Measurements from ENCODE around the gene GLT1D1. TPM values are rescaled to one million over a fixed set of nuclear protein-coding genes. Genes with fewer than 3 reads are reported as not detected.

Gene GLT1D1
- total and polyA plus RNA-seq, 12 donors = 0.07 to 0.50 (median 0.33) TPM; not detected in 4

GRCh38 chr12:128970941-128971340 is 117.7 kb downstream of the GLT1D1 start:
- Histone ChIP-seq H3K4me3 (no peak overlapping the region), H3K27ac (no peak overlapping the region), H3K27me3 (peaks cover 5% of the 10 kb centered on the region), H3K9me3 (replicated peaks in 1 of 3) (no peaks in the 10 kb centered on the region), H3K36me3 (replicated peaks in 1 of 2) (no peaks in the 10 kb centered on the region), H3K4me1 (replicated peaks in 1 of 2) (no peaks in the 10 kb centered on the region)
- 73 to 85% (median 79%) methylated on average over 13 of the region's 13 CpGs for WGBS, 4 donors
- TF ChIP-seq, protein P1, sequence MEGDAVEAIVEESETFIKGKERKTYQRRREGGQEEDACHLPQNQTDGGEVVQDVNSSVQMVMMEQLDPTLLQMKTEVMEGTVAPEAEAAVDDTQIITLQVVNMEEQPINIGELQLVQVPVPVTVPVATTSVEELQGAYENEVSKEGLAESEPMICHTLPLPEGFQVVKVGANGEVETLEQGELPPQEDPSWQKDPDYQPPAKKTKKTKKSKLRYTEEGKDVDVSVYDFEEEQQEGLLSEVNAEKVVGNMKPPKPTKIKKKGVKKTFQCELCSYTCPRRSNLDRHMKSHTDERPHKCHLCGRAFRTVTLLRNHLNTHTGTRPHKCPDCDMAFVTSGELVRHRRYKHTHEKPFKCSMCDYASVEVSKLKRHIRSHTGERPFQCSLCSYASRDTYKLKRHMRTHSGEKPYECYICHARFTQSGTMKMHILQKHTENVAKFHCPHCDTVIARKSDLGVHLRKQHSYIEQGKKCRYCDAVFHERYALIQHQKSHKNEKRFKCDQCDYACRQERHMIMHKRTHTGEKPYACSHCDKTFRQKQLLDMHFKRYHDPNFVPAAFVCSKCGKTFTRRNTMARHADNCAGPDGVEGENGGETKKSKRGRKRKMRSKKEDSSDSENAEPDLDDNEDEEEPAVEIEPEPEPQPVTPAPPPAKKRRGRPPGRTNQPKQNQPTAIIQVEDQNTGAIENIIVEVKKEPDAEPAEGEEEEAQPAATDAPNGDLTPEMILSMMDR (IDR thresholded peaks at IDR 0.05) = no peak
- no peak for TF ChIP-seq POLR2A (IDR thresholded peaks at IDR 0.05)
- DNase-seq = no peak
- intact Hi-C loops (cut with DNase I) = no loop called here

DNA sequence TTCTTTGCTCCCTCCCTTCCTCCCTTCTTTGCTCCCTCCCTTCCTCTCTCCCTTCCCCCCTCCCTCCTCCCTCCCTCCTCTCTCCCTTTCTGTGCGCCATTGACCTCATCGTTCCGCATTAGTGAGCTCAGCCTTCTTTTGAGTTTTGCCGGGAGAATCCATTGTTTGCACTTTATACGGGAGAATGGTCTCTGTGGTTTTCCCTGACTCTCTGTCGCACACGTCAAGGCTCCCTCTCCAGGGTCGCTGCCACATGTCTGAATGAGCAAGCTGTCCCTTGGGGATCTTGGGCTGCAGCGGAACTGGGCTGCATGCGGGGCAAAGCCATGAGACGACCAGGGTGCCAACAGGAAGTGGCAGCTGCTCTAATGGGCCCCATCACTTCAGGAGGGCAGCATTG is 118.5 kb downstream of the GLT1D1 start:
- TF ChIP-seq POLR2A (IDR thresholded peaks at IDR 0.05) = no peak
- TF ChIP-seq, protein P1 (IDR thresholded peaks at IDR 0.05) = no peak
- no peak overlapping the region for H3K4me3 ChIP-seq
- H3K27me3 ChIP-seq = peaks cover 5% of the 10 kb centered on the region
- no peaks in the 10 kb centered on the region for H3K4me1 ChIP-seq (replicated peaks in 1 of 2)
- no peak overlapping the region for H3K27ac ChIP-seq
- no peaks in the 10 kb centered on the region for H3K36me3 ChIP-seq (replicated peaks in 1 of 2)
- no peaks in the 10 kb centered on the region for H3K9me3 ChIP-seq (replicated peaks in 1 of 3)
- WGBS, 4 donors = 29 to 44% (median 35%) methylated on average over 9 to 11 of the region's 11 CpGs
- intact Hi-C loops (cut with DNase I) = no loop called here
- DNase-seq = no peak

DNA sequence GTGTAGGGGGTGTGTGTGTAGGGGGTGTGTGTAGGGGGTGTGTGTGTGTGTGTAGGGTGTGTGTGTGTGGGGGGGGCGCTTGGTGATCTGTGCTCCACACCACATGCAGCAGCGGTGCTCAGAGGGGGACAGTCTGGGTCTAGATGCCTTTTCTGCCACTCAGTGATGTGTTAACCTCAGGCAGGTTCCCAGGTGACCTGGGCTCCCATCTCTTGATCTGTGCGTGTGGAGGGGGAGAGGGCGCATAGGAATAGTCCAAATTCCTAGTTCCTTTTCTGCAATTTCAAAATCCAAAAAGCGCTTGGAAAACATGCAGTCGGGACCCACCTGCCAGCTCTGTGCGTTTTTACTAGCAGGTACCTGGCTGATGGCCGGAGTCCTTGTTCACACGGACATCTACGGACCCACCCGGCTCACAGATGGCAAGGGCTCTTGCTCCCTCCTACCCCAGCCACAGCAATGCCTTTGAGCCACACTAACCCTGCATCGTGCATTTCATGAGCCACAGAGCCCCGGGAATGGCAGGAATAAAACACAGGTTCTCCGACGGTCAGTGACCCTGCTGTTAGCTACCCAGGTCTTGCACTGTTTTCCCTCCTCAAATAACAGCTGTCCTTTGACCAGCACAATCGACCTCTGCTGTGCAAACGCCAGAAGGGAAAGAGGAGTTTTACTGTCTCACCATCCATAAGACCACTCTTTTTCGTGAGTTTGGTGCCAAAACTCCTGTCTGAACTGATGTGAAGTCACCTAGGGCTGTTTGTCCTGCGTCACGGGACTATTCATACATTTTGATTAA is 120.8 kb downstream of the GLT1D1 start:
- TF ChIP-seq, protein P1 (IDR thresholded peaks at IDR 0.05) = no peak
- TF ChIP-seq POLR2A (IDR thresholded peaks at IDR 0.05) = no peak
- no peak for DNase-seq
- Histone ChIP-seq H3K27me3 (peaks cover 18% of the 10 kb centered on the region), H3K27ac (no peak overlapping the region), H3K4me1 (replicated peaks in 1 of 2) (no peaks in the 10 kb centered on the region), H3K4me3 (no peak overlapping the region), H3K9me3 (replicated peaks in 1 of 3) (no peaks in the 10 kb centered on the region), H3K36me3 (replicated peaks in 1 of 2) (no peaks in the 10 kb centered on the region)
- 58 to 71% (median 63%) methylated on average over 17 to 20 of the region's 20 CpGs for WGBS, 4 donors
- intact Hi-C loops (cut with DNase I) = no loop called here

DNA sequence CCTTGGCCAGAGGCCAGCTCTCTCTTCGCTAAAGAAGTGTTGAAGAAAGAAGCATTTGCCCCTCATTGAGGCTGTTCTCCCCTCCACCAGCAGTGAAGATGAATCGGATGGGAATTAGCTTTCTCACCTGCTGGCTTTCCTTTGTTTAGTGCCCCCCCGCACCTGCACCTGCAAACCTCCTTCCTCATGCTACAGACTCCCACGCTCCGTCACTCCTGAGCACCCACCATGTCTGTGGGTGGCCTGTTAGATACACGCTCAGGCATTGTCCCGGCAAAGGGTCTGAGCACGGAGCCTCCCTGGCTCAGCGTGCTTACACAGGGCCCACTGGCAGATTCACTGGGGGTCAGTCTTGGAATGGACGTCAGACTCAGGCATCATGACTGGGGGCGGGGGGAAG is 121.6 kb downstream of the GLT1D1 start:
- no peaks in the 10 kb centered on the region for H3K9me3 ChIP-seq (replicated peaks in 1 of 3)
- H3K4me1 ChIP-seq (replicated peaks in 1 of 2) = no peaks in the 10 kb centered on the region
- no peak for DNase-seq
- intact Hi-C loops (cut with DNase I) = no loop called here
- TF ChIP-seq, protein P1 (IDR thresholded peaks at IDR 0.05) = no peak
- no peak for TF ChIP-seq POLR2A (IDR thresholded peaks at IDR 0.05)
- WGBS, 4 donors = 70 to 79% (median 72%) methylated on average over 7 to 11 of the region's 11 CpGs
- H3K36me3 ChIP-seq (replicated peaks in 1 of 2) = no peaks in the 10 kb centered on the region
- peaks cover 18% of the 10 kb centered on the region for H3K27me3 ChIP-seq
- no peak overlapping the region for H3K27ac ChIP-seq
- H3K4me3 ChIP-seq = no peak overlapping the region

Data from adrenal gland (tissue), 12 donors.